Measurements from ENCODE around the gene ANO7.
A peak's percentile ranks its signal among the peaks of the same experiment; 100 is the strongest.

The ANO7 gene

DNA sequence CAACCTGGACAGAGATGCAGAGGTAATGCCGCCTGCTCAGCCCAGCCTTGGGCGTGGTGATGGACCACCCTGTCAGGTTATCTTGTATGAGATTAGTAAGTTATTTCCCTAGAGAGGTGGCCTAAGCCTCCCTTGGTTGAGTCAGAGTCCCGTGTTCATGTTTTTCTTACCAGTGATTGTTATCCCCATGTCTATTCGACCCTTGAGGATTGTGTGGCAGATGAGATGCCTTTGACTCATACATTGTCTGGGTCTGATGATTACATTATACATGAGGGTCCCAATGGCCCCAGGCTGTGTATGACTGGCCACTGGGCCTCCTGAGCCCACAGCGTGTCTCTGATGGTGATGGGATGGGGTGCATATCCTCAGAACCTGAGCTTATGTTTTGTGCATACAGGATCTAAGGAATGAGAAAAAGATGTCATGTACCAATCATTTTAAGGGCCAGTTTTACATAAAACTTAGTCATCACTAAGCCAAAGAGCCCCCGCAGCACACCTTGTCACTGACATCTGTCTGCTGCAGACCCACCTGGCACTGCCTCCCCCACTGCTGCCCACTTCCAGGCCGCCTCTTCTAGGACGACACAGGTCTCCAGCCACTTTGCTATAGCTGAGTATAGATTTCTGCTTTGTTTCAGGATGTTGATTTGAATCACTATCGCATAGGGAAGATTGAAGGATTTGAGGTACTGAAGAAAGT, 30.5 kb upstream of the ANO7 start:
- no peak for DNase-seq (ENCODE audit: low spot score)

DNA sequence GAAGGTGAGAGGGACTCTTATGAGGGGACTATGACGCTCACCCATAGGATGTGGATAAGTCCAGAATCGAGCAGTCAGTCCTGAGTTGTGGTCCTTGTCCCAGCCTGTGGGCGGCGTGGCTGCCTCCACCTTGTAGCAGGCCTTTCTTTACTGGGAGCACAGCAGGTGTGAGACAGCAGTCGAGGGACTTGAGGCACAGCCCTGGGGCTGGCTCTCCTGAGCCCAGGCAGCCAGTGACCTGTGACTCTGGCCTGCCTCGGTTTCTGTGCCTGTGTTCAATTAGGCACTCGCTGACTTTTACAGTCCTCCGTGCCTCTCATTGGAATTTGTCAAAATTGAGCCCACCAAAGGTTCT, 30.0 kb upstream of the ANO7 start:
- DNase-seq (ENCODE audit: low spot score) = no peak

GRCh38 chr2:241159116-241159515, 29.4 kb upstream of the ANO7 start:
- no peak for DNase-seq (ENCODE audit: low spot score)

DNA sequence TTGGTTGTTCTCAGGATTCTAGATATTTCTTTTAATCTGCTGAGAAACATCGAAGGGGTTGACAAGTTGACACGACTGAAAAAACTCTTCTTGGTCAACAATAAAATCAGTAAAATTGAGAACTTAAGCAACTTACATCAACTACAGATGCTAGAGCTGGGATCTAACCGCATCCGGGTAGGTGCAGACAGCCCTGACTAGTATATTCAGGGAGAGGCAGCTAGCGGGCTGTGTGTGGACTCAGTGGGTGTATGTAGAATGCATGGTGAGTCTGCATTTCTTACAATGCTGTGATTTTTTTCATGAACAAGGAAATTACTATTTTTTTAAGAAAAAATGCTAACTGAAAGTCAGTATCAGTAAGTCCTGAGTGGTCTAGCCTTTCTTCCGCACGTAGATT, 28.2 kb upstream of the ANO7 start:
- DNase-seq (ENCODE audit: low spot score) = no peak

DNA sequence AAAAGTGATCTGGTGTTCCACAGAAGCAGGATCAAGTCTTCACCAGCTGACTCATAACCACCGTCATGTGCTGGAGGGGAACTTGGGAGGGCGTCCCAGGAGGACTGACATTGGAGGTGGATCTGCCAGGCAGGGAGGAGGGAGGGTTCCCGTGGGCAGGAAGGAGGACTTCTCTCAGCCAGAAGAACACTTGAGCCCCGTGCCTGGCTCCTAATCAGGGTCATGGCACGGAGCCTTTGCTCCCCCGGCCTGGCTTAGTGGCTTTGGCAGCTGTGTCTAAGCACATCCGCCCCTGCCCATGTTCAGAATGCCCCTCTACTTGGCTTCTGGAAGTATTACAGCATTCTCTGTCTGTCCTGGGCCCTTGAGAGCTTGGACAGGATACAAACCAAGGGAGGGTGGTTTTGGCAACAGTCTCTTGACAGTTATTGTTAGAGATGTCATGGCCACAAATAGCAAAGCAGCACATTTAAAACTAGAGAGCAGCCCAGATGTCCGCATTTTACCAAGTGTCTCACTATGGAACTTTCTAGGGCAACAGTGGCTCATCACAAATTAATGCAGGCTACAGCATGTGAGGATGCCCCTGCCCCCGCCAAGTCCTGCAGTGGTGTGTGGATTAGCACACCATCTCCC, 26.7 kb upstream of the ANO7 start:
- no peak for DNase-seq (ENCODE audit: low spot score)

- no peak for DNase-seq (ENCODE audit: low spot score)
Observed at GRCh38 chr2:241163601-241164118, 24.8 kb upstream of the ANO7 start.

DNA sequence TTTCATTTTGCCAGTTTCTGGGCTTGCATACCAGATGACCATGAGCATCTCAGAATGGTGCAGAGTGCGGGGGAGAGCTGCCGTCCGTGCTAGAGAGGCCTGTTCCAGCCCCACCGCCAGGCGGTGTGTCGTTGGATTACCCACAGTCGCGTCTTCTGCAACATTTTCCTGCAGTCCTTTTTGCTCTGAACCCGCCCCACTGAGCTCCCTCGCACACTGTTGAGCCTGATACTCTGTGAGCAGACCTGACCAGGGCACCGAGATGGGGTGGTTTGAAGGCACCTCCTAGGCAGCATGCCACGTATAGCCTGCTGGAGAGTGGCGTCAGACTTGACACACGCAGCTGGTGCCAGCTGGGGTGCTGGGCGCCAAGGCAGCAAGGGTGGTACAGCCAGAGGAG, 20.1 kb upstream of the ANO7 start:
- no peak for DNase-seq (ENCODE audit: low spot score)

DNA sequence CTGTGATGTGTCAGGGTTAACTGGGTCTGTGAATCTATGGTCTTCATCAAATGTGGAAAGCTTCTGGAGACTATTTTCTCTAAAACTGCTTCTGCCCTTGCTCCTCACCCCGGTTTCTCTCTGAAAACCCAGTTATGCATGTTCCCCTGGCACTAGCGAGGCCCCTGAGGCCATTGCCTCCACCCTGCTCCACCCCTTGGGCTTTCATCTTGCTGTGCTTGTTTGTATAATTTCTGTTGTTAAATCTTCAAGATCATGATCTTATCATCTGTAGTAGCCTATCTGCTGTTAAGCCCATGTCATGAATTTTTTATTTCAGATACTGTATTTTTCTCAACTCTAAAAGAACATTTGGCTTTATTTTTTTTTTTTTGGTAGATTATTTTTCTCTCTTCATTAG, 14.9 kb upstream of the ANO7 start:
- no peak for DNase-seq (ENCODE audit: low spot score)

GRCh38 chr2:241177526-241178334, 10.7 kb upstream of the ANO7 start:
- DNase-seq (ENCODE audit: low spot score) = no peak

GRCh38 chr2:241178961-241179360, 9.5 kb upstream of the ANO7 start:
- no peak for DNase-seq (ENCODE audit: low spot score)

GRCh38 chr2:241179899-241180298, 8.6 kb upstream of the ANO7 start:
- DNase-seq (ENCODE audit: low spot score) = peak; percentile 74

DNA sequence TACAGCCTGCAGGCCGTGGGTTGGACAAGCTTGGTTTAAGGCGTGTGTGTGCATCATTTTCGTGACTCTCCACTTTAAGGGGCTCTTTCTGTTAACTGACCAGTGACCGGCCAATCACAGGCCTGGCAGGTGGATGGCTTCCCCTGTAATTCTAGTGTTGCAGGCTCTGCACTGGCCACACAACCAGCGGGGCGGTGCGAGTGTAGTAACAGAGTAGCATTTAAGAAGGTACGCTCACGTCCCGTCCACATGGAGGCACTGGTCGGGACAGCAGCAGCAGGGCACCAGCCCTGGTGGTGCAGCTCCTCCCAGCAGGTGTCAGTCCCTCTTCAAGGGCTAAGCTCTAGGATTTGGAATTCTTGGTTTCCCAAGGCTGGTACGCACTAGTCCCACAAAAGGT, 8.0 kb upstream of the ANO7 start:
- DNase-seq (ENCODE audit: low spot score) = no peak

DNA sequence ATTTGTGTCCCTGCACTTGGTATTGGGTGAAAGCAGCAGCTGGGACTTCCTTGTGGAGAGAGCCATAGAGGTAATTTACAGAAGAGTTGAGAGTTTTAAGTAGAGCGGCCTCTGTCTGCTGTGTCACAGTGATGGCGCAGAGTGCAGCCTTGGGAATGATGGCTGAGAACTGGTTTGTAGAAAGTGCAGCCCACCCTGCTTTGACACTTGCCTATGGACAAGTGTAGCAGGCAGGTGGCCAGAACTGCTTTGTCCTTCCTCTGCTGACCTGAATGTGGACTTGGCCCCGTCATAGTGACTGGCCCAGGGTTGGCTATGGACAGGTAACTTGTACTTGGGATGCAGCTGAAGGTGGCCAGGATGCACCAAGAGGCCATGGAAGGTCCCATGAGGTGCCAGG, 6.4 kb upstream of the ANO7 start:
- no peak for DNase-seq (ENCODE audit: low spot score)

DNA sequence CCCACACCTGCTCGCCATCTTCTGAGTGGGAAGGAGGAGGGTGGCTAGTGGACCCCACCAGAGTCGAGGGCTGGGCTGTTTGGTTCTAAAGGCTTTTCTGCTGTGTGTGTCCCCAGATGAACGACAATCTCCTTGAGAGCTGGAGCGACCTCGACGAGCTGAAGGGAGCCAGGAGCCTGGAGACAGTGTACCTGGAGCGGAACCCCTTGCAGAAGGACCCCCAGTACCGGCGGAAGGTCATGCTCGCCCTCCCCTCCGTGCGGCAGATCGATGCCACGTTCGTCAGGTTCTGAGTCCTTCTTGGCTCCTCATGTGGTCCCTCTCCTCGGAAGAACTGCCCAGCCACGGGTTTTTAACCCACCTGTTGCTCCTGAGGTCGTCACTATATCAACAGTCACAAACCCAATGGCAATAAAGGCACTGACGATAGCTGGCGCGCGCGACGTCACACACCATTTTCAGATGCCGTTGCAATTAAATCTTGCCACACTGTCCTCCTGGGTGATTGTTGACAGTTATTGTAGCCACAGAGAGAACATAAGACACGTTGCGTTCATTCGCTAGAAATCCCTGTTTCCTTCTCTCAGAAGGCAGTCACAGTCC, 5.8 kb upstream of the ANO7 start:
- no peak for DNase-seq (ENCODE audit: low spot score)

- DNase-seq (ENCODE audit: low spot score) = no peak
Observed at GRCh38 chr2:241183221-241183620, 5.3 kb upstream of the ANO7 start.

DNA sequence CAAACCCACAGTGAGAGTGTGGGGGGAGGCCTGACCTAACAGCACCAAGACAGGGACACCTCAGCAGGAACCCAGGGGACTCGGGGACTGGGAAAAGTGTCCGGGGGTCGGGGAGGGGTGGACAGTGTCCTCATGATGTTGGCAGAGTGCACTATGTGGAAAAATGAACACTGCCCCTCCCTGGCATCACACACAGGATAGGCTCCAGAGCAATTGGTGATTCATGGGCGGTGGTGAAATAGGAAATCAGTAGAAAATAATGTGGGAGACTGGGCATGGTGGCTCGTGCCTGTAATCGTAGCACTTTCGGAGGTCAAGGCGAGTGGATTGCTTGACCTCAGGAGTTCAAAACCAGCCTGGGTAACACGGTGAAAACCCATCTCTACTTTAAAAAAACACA, 3.6 kb upstream of the ANO7 start:
- DNase-seq (ENCODE audit: low spot score) = no peak

GRCh38 chr2:241185961-241186360, 2.5 kb upstream of the ANO7 start:
- DNase-seq (ENCODE audit: low spot score) = no peak

DNA sequence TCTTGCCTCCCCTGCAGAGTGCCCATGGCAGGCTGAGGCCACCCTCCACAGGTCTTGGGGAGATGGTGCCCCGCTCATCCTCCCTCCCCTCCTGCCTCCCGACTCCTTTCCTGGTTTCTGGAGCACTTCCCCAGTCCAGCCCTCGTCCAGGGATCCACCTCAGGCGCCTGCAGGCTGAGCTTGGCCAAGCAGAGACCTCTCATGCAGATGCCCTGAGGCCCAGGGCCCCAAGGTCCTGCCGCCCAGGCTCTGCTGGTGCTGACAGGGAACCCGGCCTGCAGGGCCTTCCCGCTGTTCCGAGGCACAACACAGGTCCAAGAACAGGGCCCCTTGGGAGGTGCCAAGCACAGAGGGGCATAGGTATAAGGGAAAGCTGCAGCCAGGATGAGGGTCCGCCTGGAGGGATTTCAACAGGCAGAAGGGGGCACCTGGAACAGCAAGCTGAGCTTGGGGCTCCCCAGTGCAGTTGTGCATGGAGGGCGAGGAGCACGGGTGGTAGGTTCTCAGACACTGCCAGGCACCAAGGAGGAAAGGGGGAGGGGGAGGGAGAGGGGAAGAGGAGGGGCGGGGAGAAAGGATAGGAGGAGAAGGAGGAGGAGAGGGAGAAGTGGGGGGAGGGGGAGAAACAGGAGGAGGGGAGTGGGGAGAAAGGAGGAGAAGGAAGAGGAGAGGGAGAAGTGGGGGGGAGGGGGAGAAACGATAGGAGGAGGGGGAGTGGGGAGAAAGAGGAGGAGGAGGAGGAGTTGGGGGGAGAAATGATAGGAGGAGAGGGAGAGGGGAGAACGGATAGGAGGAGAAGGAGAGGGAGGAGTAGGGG, 1.2 kb upstream of the ANO7 start:
- no peak for DNase-seq (ENCODE audit: low spot score)

- DNase-seq (ENCODE audit: low spot score) = no peak
Observed at GRCh38 chr2:241187918-241188234, 601 bp upstream of the ANO7 start.

DNA sequence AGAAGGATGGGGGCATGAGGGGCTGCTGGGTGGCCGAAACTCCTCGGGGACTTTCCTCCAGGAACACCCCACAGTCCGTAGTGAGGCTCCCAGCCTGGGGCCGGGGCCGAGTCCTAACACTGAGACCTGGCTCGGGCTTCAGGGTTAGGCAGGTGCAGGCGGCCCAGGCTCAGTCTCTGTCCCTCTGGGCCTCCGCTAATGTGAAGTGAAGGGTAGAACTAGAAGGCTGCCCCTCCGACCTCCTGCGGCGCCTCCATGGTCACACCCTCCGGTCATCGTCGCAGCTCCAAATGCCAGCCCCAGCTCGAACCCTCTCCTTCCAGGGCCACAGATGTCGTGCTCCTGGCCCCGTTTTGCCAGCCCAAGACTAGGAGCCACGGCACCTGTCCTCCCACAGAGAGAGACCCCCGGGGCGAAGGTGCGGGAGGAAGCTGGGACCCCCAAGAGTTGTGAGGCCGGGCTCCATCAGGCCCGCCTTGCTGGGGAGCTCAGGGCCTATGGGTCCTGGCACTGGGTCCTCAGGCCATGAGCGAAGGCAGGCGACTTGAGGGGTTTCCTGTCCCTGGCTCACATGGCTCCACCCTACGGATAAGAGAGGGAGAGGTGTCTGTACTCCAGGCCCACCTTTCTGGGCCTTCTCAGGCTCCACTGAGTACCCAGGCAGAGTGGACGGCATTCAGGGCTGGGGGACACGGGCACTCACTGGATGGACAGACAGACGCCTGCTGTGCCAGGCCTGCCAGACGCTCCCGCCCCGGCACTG, 797 bp downstream of the ANO7 start:
- no peak for DNase-seq (ENCODE audit: low spot score)

GRCh38 chr2:241189856-241190201, 1.4 kb downstream of the ANO7 start:
- DNase-seq (ENCODE audit: low spot score) = no peak
